SK-N-SH treated with all-trans-retinoic acid at 6 μM for 48 hours (cell line): Measurements from ENCODE around the gene CACTIN.

Experiments used
- TSHZ2 ChIP-seq: fragments of 250-450 bp; sonication (Bioruptor Pico); IDR thresholded peaks from 2 replicates; pipeline ENCODE4 v1.5.0; 2020; ENCODE audit warnings: mild to moderate bottlenecking, moderate library complexity
- ZC3H10 ChIP-seq: fragments of 250-450 bp; sonication (Bioruptor Pico); IDR thresholded peaks from 2 replicates; pipeline ENCODE4 v1.5.1; 2021; ENCODE audit warnings: mild to moderate bottlenecking, moderate library complexity

DNA sequence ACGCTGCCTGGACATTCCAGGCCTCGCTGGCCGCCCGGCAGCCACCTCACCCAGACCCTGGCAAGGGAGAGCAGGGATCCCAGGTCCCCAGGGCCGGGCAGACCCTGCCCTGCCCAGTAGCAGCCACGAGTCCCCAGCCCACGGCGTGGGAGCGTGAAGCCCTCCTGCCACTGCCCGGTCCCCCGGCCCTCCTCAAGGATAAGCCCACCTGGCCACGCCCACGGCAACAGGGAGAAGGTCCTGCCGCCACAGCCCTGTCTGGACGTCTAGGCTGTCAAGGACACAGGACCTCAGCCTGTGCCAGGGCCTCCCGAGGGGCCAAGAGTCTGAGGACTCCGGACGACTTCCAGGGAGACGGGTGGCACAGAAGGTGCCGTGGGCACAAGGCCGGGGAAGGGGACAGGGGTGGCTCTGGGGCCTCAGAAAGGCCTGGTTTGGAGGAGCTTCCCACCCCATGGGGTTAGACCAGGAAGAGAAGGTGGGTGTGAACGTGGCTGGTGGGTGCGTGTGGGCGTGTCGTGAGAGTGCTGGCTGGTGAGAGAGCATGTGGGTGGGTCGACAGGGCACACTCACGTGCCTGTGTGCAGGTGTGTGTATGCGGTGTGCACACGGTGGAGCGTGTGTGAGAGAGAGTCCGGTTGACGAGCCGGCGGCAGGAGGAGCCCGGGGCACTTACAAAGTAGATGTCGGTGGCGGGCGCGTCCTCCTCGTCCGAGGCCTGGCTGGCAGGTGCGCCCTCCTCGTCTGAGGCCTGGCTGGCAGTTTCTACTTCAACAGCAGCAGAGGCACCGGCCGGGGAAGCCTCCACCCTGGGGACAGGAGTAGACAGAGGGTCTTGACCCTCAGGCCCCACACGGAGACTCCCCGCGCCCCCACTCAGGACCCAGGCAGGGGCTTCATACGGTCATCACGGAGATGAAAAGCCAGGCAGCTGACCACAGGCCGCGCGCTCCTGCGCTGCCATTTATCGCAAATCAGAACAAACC, 11.9 kb upstream of the CACTIN start:
- TF ChIP-seq TSHZ2 (CRISPR knock-in tag) (no peak), ZC3H10 (CRISPR knock-in tag) (no peak)
